ENCODE measurements around the gene NFKBIL1.
"Not testable (repeated sequence)": the region's sequence is repeated elsewhere in the genome, so short reads cannot be mapped to it uniquely, and the experiment has no call there.

NFKBIL1 gene

GRCh38 chr6:31546958-31547726 is at the start of gene NFKBIL1:
Gene NFKBIL1 (plus strand): TSS chr6:31547608. CDS start chr6:31547695, 87 bp downstream.
- DNase-seq, result peak; percentile 98

GRCh38 chr6:31498748-31499147 is 48.7 kb upstream of the NFKBIL1 start:
- DNase-seq, result peak; percentile 9

GRCh38 chr6:31499648-31500047 is 47.8 kb upstream of the NFKBIL1 start:
- DNase-seq, result not testable (repeated sequence)

- DNase-seq, result no peak
Measured at GRCh38 chr6:31502586-31502985, 44.8 kb upstream of the NFKBIL1 start.

GRCh38 chr6:31509036-31509435 is 38.4 kb upstream of the NFKBIL1 start:
- not testable (repeated sequence) for DNase-seq

- no peak for DNase-seq
Measured at GRCh38 chr6:31510007-31510406, 37.4 kb upstream of the NFKBIL1 start.

- peak; percentile 42 for DNase-seq
Measured at GRCh38 chr6:31513456-31514165, 33.8 kb upstream of the NFKBIL1 start.

- no peak for DNase-seq
Measured at GRCh38 chr6:31521835-31522234, 25.6 kb upstream of the NFKBIL1 start.

GRCh38 chr6:31525553-31525931 is 21.9 kb upstream of the NFKBIL1 start:
- no peak for DNase-seq

- DNase-seq, result peak; percentile 50
Measured at GRCh38 chr6:31525932-31526591, 21.3 kb upstream of the NFKBIL1 start.

GRCh38 chr6:31528307-31528777 is 19.1 kb upstream of the NFKBIL1 start:
- no peak for DNase-seq

GRCh38 chr6:31528821-31529328 is 18.5 kb upstream of the NFKBIL1 start, which contains the start of gene MCCD1:
Gene MCCD1 (plus strand): TSS chr6:31528962. CDS start chr6:31529015, 53 bp downstream.
- DNase-seq, result no peak

GRCh38 chr6:31529329-31530150 is 17.9 kb upstream of the NFKBIL1 start:
- no peak for DNase-seq

GRCh38 chr6:31530659-31531058 is 16.7 kb upstream of the NFKBIL1 start:
- DNase-seq, result no peak

- no peak for DNase-seq
Measured at GRCh38 chr6:31531162-31531561, 16.2 kb upstream of the NFKBIL1 start.

GRCh38 chr6:31531771-31532643 is 15.4 kb upstream of the NFKBIL1 start:
- no peak for DNase-seq

GRCh38 chr6:31532644-31533454 is 14.6 kb upstream of the NFKBIL1 start:
- no peak for DNase-seq

- DNase-seq, result no peak
Measured at GRCh38 chr6:31533455-31533841, 14.0 kb upstream of the NFKBIL1 start.

- no peak for DNase-seq
Measured at GRCh38 chr6:31534011-31534410, 13.4 kb upstream of the NFKBIL1 start.

- no peak for DNase-seq
Measured at GRCh38 chr6:31534521-31535040, 12.8 kb upstream of the NFKBIL1 start.

All from HCEC 1CT (cell line).